A549 (cell line): ENCODE measurements around the gene A4GALT. TPM values are rescaled to one million over a fixed set of nuclear protein-coding genes. Genes with fewer than 3 reads are reported as not detected.

ENCODE experiments used
- ATAC-seq, 2 experiments: fragments of 200-7000 bp in 1 of 2; fragments of >200 bp in 1 of 2; cut with Nextera tagmentation in 1 of 2; cut with Tn5 transposase in 1 of 2; 3 replicates each; pipeline versions ENCODE4 v1.8.0 to v1.9.1; 2018 to 2020; ENCODE audit warnings: mild to moderate bottlenecking in 1 of 2, moderate library complexity in 1 of 2
- CTCF ChIA-PET: fragments of 300-600 bp; sonication (Branson Sonifier 250); formaldehyde crosslinking; extraction: SDS; loops from one replicate; lab custom pipeline; 2021; ENCODE audit warnings: antibody characterized with exemption, inconsistent platforms; lab: Yijun Ruan, JAX
- POLR2A ChIA-PET: fragments of 350-600 bp; formaldehyde crosslinking; extraction: SDS; loops from one replicate; lab custom pipeline; 2021; ENCODE audit warnings: antibody characterized with exemption, inconsistent platforms; lab: Yijun Ruan, JAX
- DNase-seq, 2 experiments: peaks; one replicate each; pipeline versions ENCODE4 v3.0.0 to v3.0.0-alpha.2; 2011 to 2016; ENCODE audit warnings: low read depth in 1 of 2, low spot score in 1 of 2
- FAIRE-seq: peaks from 2 replicates; lab custom pipeline; 2011; peaks lifted over from hg19 to GRCh38; lab: Jason Lieb, UNC
- H3K27ac ChIP-seq, 2 experiments: fragments of >200 bp; sonication (Bioruptor Twin); formaldehyde crosslinking; 3 replicates each; pipeline ENCODE4 v1.5.1; 2016 to 2017
- H3K4me1 ChIP-seq: fragments of >200 bp; sonication (Bioruptor Twin); formaldehyde crosslinking; 3 replicates; pipeline ENCODE4 v1.6.1; 2016
- H3K4me2 ChIP-seq: fragments of >200 bp; sonication (Bioruptor Twin); formaldehyde crosslinking; 3 replicates; pipeline ENCODE4 v1.6.1; 2016
- H3K4me3 ChIP-seq: fragments of >200 bp; sonication (Bioruptor Twin); formaldehyde crosslinking; 3 replicates; pipeline ENCODE4 v1.5.1; 2016
- H3K9me3 ChIP-seq: fragments of >200 bp; sonication (Bioruptor Twin); formaldehyde crosslinking; 3 replicates; pipeline ENCODE4 v1.6.1; 2016
- BHLHE40 ChIP-seq: IDR thresholded peaks from 2 replicates; pipeline ENCODE4 v1.6.1; 2012; ENCODE audit warnings: low read depth, low read length, inconsistent platforms
- CHD4 ChIP-seq: fragments of 200-600 bp; sonication (generic); IDR thresholded peaks from 2 replicates; pipeline ENCODE4 v1.6.1; 2016; ENCODE audit warnings: antibody characterized with exemption, mild to moderate bottlenecking, borderline replicate concordance
- ESRRA ChIP-seq: fragments of 150-350 bp; IDR thresholded peaks from 2 replicates; pipeline ENCODE4 v1.6.1; 2014; ENCODE audit warnings: mild to moderate bottlenecking, low read length, borderline replicate concordance
- HOXA7 ChIP-seq: fragments of 250-450 bp; sonication (Bioruptor Pico); IDR thresholded peaks from 2 replicates; pipeline ENCODE4 v1.5.0; 2020; ENCODE audit warnings: mild to moderate bottlenecking, moderate library complexity
- KDM1A ChIP-seq: fragments of 200-600 bp; sonication (generic); IDR thresholded peaks from 2 replicates; pipeline ENCODE4 v1.6.1; 2016; ENCODE audit warnings: low read depth, mild to moderate bottlenecking
- MAFK ChIP-seq: fragments of 450-650 bp; IDR thresholded peaks from 2 replicates; pipeline ENCODE4 v1.6.1; 2014; ENCODE audit not compliant: partially characterized antibody
- NR3C1 ChIP-seq: fragments of >200 bp; sonication (Bioruptor Twin); formaldehyde crosslinking; IDR thresholded peaks from 3 replicates; pipeline ENCODE4 v1.6.1; 2017
- TFCP2L1 ChIP-seq: fragments of 250-450 bp; sonication (Bioruptor Pico); IDR thresholded peaks from 2 replicates; pipeline ENCODE4 v1.5.0; 2021; ENCODE audit warnings: mild to moderate bottlenecking
- ZC3H11A ChIP-seq: fragments of 450-650 bp; IDR thresholded peaks from 2 replicates; pipeline ENCODE4 v1.6.1; 2014; ENCODE audit warnings: antibody characterized with exemption, mild to moderate bottlenecking
- whole genome bisulfite sequencing: methylation state at CpG from one replicate; pipeline ENCODE4 v1.1.6; 2017; ENCODE audit errors: missing lambda C conversion rate; 5-methylcytosine and 5-hydroxymethylcytosine counted together
- polyA plus RNA-seq, 4 experiments: library from polyadenylated mRNA; depleted of rRNA in 3 of 4; stranded (reverse); fragments of >200 nt; fragmentation: RNase III in 1 of 4; extraction: RNeasy Plus Mini Kit Qiagen cat#74134 plus additional on column Dnase treatment in 1 of 4; gene quantifications; 2 replicates in 3 of 4; 3 replicates in 1 of 4; pipeline ENCODE4 v1.2.3, GENCODE V29; 2011 to 2017
- TF ChIP-seq, protein P1 (sequence below): fragments of 250-450 bp; sonication (Bioruptor Pico); IDR thresholded peaks from 2 replicates; pipeline ENCODE4 v1.5.0; 2021; ENCODE audit warnings: mild to moderate bottlenecking, moderate library complexity, borderline replicate concordance
- TF ChIP-seq, protein P2 (sequence below): fragments of 250-450 bp; sonication (Bioruptor Pico); IDR thresholded peaks from 2 replicates; pipeline ENCODE4 v1.5.0; 2020; ENCODE audit warnings: low read depth, mild to moderate bottlenecking, moderate library complexity
- TF ChIP-seq, protein P3 (sequence below): IDR thresholded peaks from 2 replicates; pipeline ENCODE4 v1.6.1; 2012
- TF ChIP-seq, protein P4 (sequence below): IDR thresholded peaks from 2 replicates; pipeline ENCODE4 v1.6.1; 2012; ENCODE audit warnings: low read depth, borderline replicate concordance
- TF ChIP-seq, protein P5 (sequence below): fragments of 200-600 bp; sonication (generic); IDR thresholded peaks from 2 replicates; pipeline ENCODE4 v1.6.1; 2016; ENCODE audit warnings: antibody characterized with exemption, mild to moderate bottlenecking, moderate library complexity

A4GALT gene
- polyA plus RNA-seq, 2 of the 4 experiments (the other 2 are of a cell fraction): 5.1 to 7.8 TPM

DNA sequence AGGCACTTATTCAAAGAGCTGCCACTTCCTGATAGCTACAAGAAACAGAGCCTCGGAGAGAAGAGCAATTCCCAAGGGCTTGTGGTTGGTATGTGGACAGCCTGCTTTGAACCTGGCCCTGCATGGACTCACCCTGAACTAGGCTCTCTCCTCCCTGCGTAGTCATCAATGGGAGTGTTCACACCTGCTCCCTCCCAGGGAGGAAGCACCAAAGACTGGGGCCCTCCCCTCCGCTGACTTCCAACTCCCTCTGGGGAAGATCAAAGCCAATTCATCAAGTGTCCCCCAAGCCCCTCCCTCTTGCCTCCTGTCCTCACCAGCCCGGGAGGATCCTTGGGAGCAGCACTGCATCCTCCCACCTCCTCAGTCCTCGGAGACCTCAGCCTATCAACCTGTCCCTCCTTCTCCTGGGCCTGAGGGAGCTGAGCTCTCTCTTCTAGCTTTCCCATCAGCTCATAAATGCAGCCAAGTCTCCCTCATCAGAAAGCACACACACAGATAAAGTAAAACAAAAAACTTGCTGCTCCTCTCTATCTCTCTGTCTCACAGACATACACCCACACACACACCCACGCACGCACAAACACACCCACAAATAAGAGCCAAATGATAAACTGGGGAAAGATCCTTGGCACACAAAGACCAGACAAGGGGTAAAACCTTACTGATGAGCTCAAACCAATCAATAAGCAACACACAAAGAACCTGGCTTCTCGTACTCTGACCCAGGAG lies 3.3 kb downstream of the A4GALT start:
- Histone ChIP-seq H3K27ac (peak overlapping the region; percentile 43 to 76; a peak in 5 of 6 replicates), H3K4me1 (peaks cover 37% of the 10 kb centered on the region), H3K9me3 (no peaks in the 10 kb centered on the region), H3K4me2 (peak overlapping the region; percentile 60), H3K4me3 (no peak overlapping the region)
- no peak for FAIRE-seq
- DNase-seq: peak in 1 of 2 experiments; percentile 66
- TF ChIP-seq NR3C1: no peak
- TF ChIP-seq, protein P1, sequence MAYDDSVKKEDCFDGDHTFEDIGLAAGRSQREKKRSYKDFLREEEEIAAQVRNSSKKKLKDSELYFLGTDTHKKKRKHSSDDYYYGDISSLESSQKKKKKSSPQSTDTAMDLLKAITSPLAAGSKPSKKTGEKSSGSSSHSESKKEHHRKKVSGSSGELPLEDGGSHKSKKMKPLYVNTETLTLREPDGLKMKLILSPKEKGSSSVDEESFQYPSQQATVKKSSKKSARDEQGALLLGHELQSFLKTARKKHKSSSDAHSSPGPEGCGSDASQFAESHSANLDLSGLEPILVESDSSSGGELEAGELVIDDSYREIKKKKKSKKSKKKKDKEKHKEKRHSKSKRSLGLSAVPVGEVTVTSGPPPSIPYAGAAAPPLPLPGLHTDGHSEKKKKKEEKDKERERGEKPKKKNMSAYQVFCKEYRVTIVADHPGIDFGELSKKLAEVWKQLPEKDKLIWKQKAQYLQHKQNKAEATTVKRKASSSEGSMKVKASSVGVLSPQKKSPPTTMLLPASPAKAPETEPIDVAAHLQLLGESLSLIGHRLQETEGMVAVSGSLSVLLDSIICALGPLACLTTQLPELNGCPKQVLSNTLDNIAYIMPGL (CRISPR knock-in tag): no peak
- no peak for TF ChIP-seq HOXA7 (CRISPR knock-in tag)
- TF ChIP-seq ESRRA: no peak
- TF ChIP-seq ZC3H11A: no peak
- ATAC-seq: peak in 1 of 2 experiments; percentile 42; a peak in 3 of 6 replicates
- ChIA-PET POLR2A (no interaction called here), CTCF (interaction anchor here (1.4 to 1.6 kb wide), 2 partner anchors 10 to 56 kb away, joined by 3 to 4 read pairs; no protein-coding TSS in a partner anchor)
- WGBS: 40% methylated on average over 8 of the region's 8 CpGs

DNA sequence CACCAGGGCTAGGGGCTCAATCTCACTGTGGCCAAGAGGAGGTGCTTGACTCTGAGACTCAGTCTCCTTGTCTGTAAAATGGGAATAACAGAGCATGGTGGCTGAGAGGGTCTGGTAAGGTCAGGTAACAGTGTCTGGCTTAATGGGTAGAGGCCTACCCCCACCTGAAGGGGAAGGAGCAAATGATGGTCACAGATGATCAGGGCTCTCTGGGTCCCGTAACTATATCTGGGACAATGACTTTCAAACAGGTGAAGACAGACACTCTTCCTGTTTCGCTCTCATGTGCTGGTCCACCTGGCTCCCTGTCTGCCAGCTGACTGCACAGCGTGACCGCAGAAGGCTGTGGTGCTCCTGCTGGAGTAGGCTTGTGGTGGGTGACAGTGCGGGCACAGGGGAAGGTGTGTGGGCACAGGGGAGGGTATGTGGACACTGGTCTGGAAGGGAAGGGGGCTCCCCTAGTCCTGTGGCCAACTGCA lies 4.0 kb downstream of the A4GALT start:
- TF ChIP-seq KDM1A (peak; percentile 12; the same call in 1 of the 2 replicates), BHLHE40 (no peak), TFCP2L1 (CRISPR knock-in tag) (no peak), CHD4 (0 out of 2 replicates have a peak, but pooled peaks have one; percentile 44), MAFK (no peak)
- TF ChIP-seq, protein P2, sequence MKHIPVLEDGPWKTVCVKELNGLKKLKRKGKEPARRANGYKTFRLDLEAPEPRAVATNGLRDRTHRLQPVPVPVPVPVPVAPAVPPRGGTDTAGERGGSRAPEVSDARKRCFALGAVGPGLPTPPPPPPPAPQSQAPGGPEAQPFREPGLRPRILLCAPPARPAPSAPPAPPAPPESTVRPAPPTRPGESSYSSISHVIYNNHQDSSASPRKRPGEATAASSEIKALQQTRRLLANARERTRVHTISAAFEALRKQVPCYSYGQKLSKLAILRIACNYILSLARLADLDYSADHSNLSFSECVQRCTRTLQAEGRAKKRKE (CRISPR knock-in tag): no peak
- TF ChIP-seq, protein P3, sequence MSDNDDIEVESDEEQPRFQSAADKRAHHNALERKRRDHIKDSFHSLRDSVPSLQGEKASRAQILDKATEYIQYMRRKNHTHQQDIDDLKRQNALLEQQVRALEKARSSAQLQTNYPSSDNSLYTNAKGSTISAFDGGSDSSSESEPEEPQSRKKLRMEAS: no peak
- TF ChIP-seq, protein P4, sequence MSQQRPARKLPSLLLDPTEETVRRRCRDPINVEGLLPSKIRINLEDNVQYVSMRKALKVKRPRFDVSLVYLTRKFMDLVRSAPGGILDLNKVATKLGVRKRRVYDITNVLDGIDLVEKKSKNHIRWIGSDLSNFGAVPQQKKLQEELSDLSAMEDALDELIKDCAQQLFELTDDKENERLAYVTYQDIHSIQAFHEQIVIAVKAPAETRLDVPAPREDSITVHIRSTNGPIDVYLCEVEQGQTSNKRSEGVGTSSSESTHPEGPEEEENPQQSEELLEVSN: no peak
- TF ChIP-seq, protein P5, sequence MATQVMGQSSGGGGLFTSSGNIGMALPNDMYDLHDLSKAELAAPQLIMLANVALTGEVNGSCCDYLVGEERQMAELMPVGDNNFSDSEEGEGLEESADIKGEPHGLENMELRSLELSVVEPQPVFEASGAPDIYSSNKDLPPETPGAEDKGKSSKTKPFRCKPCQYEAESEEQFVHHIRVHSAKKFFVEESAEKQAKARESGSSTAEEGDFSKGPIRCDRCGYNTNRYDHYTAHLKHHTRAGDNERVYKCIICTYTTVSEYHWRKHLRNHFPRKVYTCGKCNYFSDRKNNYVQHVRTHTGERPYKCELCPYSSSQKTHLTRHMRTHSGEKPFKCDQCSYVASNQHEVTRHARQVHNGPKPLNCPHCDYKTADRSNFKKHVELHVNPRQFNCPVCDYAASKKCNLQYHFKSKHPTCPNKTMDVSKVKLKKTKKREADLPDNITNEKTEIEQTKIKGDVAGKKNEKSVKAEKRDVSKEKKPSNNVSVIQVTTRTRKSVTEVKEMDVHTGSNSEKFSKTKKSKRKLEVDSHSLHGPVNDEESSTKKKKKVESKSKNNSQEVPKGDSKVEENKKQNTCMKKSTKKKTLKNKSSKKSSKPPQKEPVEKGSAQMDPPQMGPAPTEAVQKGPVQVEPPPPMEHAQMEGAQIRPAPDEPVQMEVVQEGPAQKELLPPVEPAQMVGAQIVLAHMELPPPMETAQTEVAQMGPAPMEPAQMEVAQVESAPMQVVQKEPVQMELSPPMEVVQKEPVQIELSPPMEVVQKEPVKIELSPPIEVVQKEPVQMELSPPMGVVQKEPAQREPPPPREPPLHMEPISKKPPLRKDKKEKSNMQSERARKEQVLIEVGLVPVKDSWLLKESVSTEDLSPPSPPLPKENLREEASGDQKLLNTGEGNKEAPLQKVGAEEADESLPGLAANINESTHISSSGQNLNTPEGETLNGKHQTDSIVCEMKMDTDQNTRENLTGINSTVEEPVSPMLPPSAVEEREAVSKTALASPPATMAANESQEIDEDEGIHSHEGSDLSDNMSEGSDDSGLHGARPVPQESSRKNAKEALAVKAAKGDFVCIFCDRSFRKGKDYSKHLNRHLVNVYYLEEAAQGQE: no peak
- H3K4me1 ChIP-seq: peaks cover 37% of the 10 kb centered on the region
- FAIRE-seq (no peak), ATAC-seq (no peak), DNase-seq (no peak)
- CTCF ChIA-PET: no interaction called here
- H3K9me3 ChIP-seq: no peaks in the 10 kb centered on the region
- H3K27ac ChIP-seq: peak overlapping the region; percentile 31 to 76; a peak in 5 of 6 replicates
- H3K4me3 ChIP-seq: no peak overlapping the region
- POLR2A ChIA-PET: no interaction called here
- H3K4me2 ChIP-seq: peak overlapping the region; percentile 60
- WGBS: 93% methylated on average over 5 of the region's 5 CpGs
